Measurements from ENCODE around the gene TMEM9. TPM values are rescaled to one million over a fixed set of nuclear protein-coding genes. Genes with fewer than 3 reads are reported as not detected.

TMEM9 gene
- total RNA-seq, 1 donor, result 52.2 TPM

GRCh38 chr1:201157949-201158348, 3.7 kb upstream of the TMEM9 start:
- no peak overlapping the region for H3K4me3 ChIP-seq (ENCODE audit: low read depth, low read length)
- TF ChIP-seq CTCF (IDR thresholded peaks at IDR 0.05; ENCODE audit: insufficient read depth, low read depth, low read length), result no peak
- no peak for DNase-seq (ENCODE audit: low read depth)

DNA sequence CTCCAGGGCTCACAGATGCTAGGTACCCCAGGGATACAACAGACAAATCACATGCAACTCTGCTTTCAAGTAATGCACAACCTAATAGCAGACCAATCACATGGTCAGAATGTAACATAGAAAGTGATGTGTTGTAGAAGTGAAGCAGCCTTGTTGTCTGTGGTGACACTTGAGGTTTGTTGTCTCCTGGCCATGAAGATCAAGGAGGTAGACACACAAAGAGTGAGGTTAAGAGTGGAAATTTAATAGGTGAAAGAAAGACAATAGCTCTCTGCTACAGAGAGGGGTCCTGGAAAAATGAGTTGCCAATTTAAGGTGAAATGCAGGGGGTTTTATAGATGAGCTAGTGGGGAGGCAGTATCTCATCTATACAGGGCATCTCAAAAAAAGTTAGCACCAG, 2.5 kb upstream of the TMEM9 start:
- no peak for TF ChIP-seq CTCF (IDR thresholded peaks at IDR 0.05; ENCODE audit: insufficient read depth, low read depth, low read length)
- DNase-seq (ENCODE audit: low read depth), result no peak

DNA sequence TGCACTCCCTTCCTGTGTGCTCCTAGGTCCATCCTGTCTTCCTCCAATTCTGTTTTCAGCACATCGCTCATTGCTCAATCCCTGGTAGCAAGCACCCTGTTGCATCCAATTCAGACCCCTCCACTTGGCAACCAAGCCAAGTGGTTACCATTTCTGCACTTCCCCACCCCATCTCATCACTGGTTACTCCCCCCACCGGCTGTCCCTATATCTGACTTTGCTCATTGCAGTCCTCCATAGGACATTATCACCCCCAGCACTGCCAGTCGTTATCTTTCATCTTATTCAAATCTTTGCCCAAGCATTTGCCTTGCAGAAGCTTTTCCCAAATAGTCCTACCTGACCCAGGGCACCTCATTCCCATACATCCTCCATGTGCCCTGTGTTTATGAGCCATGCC, 2.1 kb upstream of the TMEM9 start:
- DNase-seq (ENCODE audit: low read depth), result no peak

More for the DNA sequence above, 2.5 kb upstream of the TMEM9 start:
- no peak overlapping the region for H3K4me3 ChIP-seq (ENCODE audit: low read depth, low read length)

GRCh38 chr1:201155354-201155753, 1.1 kb upstream of the TMEM9 start:
- no peak overlapping the region for H3K4me3 ChIP-seq (ENCODE audit: low read depth, low read length)
- DNase-seq (ENCODE audit: low read depth), result no peak
- no peak for TF ChIP-seq CTCF (IDR thresholded peaks at IDR 0.05; ENCODE audit: insufficient read depth, low read depth, low read length)

More for the DNA sequence above, 2.1 kb upstream of the TMEM9 start:
- no peak overlapping the region for H3K4me3 ChIP-seq (ENCODE audit: low read depth, low read length)
- TF ChIP-seq CTCF (IDR thresholded peaks at IDR 0.05; ENCODE audit: insufficient read depth, low read depth, low read length), result no peak

DNA sequence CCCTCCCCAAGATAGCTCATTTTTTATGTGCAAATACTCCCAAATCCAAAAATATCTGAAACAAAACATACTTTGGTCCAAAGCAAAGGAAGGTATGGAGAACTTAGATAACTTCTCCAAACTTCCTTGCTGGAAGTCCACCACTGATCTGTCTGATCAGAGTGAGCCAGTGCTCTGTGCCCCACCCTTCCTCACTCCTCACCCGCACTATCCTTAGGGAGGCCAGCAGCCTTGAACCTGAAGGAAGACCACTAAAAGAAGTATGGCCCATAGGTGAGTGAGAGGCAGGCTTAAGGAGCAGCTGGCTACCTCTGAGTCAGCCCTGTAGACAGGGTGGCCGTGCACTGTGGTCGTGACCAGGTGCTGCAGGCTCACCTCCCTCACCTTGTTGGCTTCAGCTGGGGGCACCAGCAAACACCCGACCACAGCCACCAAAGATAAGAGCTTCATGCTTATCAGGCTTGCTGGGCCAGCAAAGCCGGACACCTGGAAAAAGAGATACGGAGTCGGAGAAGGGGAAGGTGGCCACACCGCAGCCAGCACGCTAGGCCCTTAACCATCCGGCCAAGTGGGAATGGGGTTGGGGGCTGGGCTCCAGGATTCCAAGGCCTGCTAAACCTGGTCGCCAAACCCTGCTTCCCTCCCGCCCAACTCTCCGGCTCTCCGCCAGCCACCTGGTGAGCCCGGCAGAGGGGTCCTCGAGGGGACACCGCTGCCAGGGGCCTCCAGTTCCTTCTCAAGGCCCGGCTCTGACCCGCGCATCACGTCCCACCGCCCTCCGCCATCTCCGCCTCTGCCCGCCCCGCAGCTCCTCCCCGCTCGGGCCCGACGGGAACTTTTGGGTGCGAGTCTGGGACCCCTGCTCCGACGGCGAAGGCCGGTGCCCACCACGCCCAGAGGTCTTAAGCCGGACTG, 543 bp downstream of the TMEM9 start:
- H3K4me3 ChIP-seq (ENCODE audit: low read depth, low read length), result peak overlapping the region; percentile 89
- DNase-seq (ENCODE audit: low read depth), result no peak
- no peak for TF ChIP-seq CTCF (IDR thresholded peaks at IDR 0.05; ENCODE audit: insufficient read depth, low read depth, low read length)

- peak; percentile 53 for TF ChIP-seq CTCF (IDR thresholded peaks at IDR 0.05; ENCODE audit: insufficient read depth, low read depth, low read length)
- peak; percentile 49 for DNase-seq (ENCODE audit: low read depth)
Observed at GRCh38 chr1:201149400-201149799, 4.9 kb downstream of the TMEM9 start.

More at GRCh38 chr1:201149400-201149799, 4.9 kb downstream of the TMEM9 start:
- no peak overlapping the region for H3K4me3 ChIP-seq (ENCODE audit: low read depth, low read length)
